Osteoblast (primary cell): ENCODE data around the gene DNAJB6. TPM values are rescaled to one million over a fixed set of nuclear protein-coding genes. Genes with fewer than 3 reads are reported as not detected.

Experiments
- DNase-seq: peaks from one replicate; pipeline ENCODE4 v3.0.0; 2011; ENCODE audit warnings: low spot score, mixed read lengths; ENCODE audit not compliant: insufficient read length; ENCODE audit errors: missing footprints
- H2AFZ ChIP-seq: 2 replicates; pipeline ENCODE4 v1.6.0; 2011; ENCODE audit warnings: mild to moderate bottlenecking, low read length
- H3K27ac ChIP-seq: 2 replicates; pipeline ENCODE4 v1.5.1; 2011; ENCODE audit warnings: mild to moderate bottlenecking, low read depth, low read length, moderate library complexity
- H3K27me3 ChIP-seq: 2 replicates; pipeline ENCODE4 v1.6.0; 2012; ENCODE audit warnings: mild to moderate bottlenecking, control low read depth, inconsistent platforms, low read length, moderate library complexity; ENCODE audit not compliant: insufficient read depth
- H3K36me3 ChIP-seq: 2 replicates; pipeline ENCODE4 v1.5.1; 2011; ENCODE audit warnings: mild to moderate bottlenecking, low read length, control low read depth, moderate library complexity; ENCODE audit not compliant: insufficient read depth
- H3K4me1 ChIP-seq: 2 replicates; pipeline ENCODE4 v1.5.1; 2011; ENCODE audit warnings: mild to moderate bottlenecking, low read length, control low read depth, moderate library complexity; ENCODE audit not compliant: insufficient read depth
- H3K4me2 ChIP-seq: 2 replicates; pipeline ENCODE4 v1.6.0; 2011; ENCODE audit warnings: mild to moderate bottlenecking, low read length; ENCODE audit not compliant: insufficient read depth
- H3K4me3 ChIP-seq: fragments of 200-600 bp; sonication (generic); 3 replicates; pipeline ENCODE4 v1.5.1; 2012; ENCODE audit warnings: mild to moderate bottlenecking, low read length, inconsistent platforms; ENCODE audit not compliant: insufficient read depth
- H3K79me2 ChIP-seq: 2 replicates; pipeline ENCODE4 v1.6.0; 2012; ENCODE audit warnings: mild to moderate bottlenecking, low read length, control low read depth, inconsistent platforms; ENCODE audit not compliant: insufficient read depth
- H3K9me3 ChIP-seq: 2 replicates; pipeline ENCODE4 v1.5.1; 2011; ENCODE audit warnings: low read depth, low read length, control low read depth
- H4K20me1 ChIP-seq: 2 replicates; pipeline ENCODE4 v1.6.0; 2012; ENCODE audit warnings: mild to moderate bottlenecking, low read length, control low read depth; ENCODE audit not compliant: insufficient read depth
- total RNA-seq: library from RNA; depleted of rRNA; stranded (reverse); fragments of >200 nt; gene quantifications from 2 replicates; pipeline ENCODE4 v1.2.3, GENCODE V29; 2012
- TF ChIP-seq, protein P1 (sequence below): IDR thresholded peaks from 2 replicates; pipeline ENCODE4 v1.5.1; 2011; ENCODE audit warnings: mild to moderate bottlenecking, low read depth, low read length, moderate library complexity; ENCODE audit errors: extremely low read depth

The DNAJB6 gene
- total RNA-seq, 1 donor, result 84.7 TPM

DNA sequence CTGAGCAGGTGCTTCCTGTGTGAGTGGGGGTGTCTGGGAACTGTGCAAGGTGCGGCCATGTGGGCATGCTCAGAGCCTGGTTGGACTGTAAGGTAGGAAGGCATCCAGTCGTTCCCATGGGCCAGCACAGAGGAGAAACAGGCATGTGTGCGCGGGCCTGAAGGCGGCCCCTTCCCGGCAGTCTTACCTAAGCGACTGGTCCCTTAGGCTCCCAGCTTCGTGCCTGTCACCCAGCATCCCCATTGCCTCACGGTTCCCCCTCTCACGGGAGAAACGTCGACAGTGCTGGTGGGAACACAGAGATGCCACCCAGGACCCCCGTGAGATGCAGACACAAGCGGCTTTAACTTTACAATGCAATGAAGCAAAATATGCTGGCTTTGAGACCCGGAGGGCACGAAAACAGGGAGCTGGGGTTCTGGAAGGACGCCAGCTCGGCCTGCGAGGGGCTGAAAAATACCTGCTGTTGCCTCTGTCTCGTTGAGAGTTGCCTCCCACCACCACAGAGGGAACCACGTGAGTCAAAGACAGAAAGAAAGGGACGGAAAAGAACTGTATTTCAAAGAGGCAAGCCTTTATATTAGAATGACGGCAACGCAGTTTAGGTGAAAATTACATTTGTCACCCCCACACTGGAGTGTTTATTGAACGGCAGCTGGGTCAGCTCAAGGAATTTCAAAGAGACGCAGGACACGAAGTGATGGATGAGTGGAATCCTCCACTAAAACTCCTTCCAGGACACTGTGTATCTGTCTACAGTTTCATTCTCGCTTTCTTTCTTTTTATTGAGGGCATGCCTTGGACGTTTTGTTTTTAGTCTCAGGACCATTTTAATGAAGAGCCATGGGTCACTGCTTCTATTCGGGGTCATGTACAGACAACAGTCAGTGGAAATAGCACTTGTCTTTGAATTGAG lies 128.4 kb downstream of the DNAJB6 start:
- no peak overlapping the region for H3K4me3 ChIP-seq
- H4K20me1 ChIP-seq, result no peaks in the 10 kb centered on the region
- no peak overlapping the region for H3K27ac ChIP-seq
- H3K79me2 ChIP-seq, result no peaks in the 10 kb centered on the region
- no peaks in the 10 kb centered on the region for H3K36me3 ChIP-seq
- no peaks in the 10 kb centered on the region for H3K9me3 ChIP-seq
- TF ChIP-seq, protein P1, sequence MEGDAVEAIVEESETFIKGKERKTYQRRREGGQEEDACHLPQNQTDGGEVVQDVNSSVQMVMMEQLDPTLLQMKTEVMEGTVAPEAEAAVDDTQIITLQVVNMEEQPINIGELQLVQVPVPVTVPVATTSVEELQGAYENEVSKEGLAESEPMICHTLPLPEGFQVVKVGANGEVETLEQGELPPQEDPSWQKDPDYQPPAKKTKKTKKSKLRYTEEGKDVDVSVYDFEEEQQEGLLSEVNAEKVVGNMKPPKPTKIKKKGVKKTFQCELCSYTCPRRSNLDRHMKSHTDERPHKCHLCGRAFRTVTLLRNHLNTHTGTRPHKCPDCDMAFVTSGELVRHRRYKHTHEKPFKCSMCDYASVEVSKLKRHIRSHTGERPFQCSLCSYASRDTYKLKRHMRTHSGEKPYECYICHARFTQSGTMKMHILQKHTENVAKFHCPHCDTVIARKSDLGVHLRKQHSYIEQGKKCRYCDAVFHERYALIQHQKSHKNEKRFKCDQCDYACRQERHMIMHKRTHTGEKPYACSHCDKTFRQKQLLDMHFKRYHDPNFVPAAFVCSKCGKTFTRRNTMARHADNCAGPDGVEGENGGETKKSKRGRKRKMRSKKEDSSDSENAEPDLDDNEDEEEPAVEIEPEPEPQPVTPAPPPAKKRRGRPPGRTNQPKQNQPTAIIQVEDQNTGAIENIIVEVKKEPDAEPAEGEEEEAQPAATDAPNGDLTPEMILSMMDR, result no peak
- H2AFZ ChIP-seq, result no peak overlapping the region
- peak; percentile 77 for DNase-seq
- peaks cover 15% of the 10 kb centered on the region for H3K27me3 ChIP-seq
- no peak overlapping the region for H3K4me2 ChIP-seq
- no peaks in the 10 kb centered on the region for H3K4me1 ChIP-seq

- H3K79me2 ChIP-seq, result no peaks in the 10 kb centered on the region
- H3K36me3 ChIP-seq, result no peaks in the 10 kb centered on the region
- no peaks in the 10 kb centered on the region for H3K9me3 ChIP-seq
- no peak overlapping the region for H3K27ac ChIP-seq
- H2AFZ ChIP-seq, result no peak overlapping the region
- no peaks in the 10 kb centered on the region for H3K4me1 ChIP-seq
- peak; percentile 91 for DNase-seq
- no peak overlapping the region for H3K4me2 ChIP-seq
- peaks cover 15% of the 10 kb centered on the region for H3K27me3 ChIP-seq
- no peak overlapping the region for H3K4me3 ChIP-seq
- no peaks in the 10 kb centered on the region for H4K20me1 ChIP-seq
- TF ChIP-seq, protein P1, result no peak
Measured at GRCh38 chr7:157465891-157466866, 129.4 kb downstream of the DNAJB6 start.

GRCh38 chr7:157466867-157467261 lies 130.1 kb downstream of the DNAJB6 start:
- Histone ChIP-seq H3K9me3 (no peaks in the 10 kb centered on the region), H3K36me3 (no peaks in the 10 kb centered on the region), H2AFZ (no peak overlapping the region), H3K4me1 (no peaks in the 10 kb centered on the region), H3K4me2 (no peak overlapping the region), H3K27ac (no peak overlapping the region), H3K27me3 (peaks cover 15% of the 10 kb centered on the region), H3K4me3 (no peak overlapping the region), H4K20me1 (no peaks in the 10 kb centered on the region), H3K79me2 (no peaks in the 10 kb centered on the region)
- peak; percentile 69 for DNase-seq
- TF ChIP-seq, protein P1, result no peak

Other genes starting within 250 kb of the DNAJB6 start
- gene UBE3C, start 198.1 kb upstream of the DNAJB6 start, total RNA-seq, result 94.9 and 95.9 TPM in 2 replicates